GM12878 (cell line): Measurements from ENCODE around the gene INVS. TPM values are rescaled to one million over a fixed set of nuclear protein-coding genes. Genes with fewer than 3 reads are reported as not detected.
A peak's percentile ranks its signal among the peaks of the same experiment; 100 is the strongest.

ENCODE experiments used
- BACH1 ChIP-seq: fragments of 450-650 bp; IDR thresholded peaks from 2 replicates; pipeline ENCODE4 v1.6.1; 2017; ENCODE audit warnings: mild to moderate bottlenecking, borderline replicate concordance
- BCL11A ChIP-seq: IDR thresholded peaks from 2 replicates; pipeline ENCODE4 v1.6.1; 2011; ENCODE audit warnings: low read depth, low read length
- BMI1 ChIP-seq: fragments of 450-650 bp; IDR thresholded peaks from 2 replicates; pipeline ENCODE4 v1.6.1; 2016; ENCODE audit warnings: mild to moderate bottlenecking, moderate library complexity, borderline replicate concordance
- CREM ChIP-seq: IDR thresholded peaks from 2 replicates; pipeline ENCODE4 v1.6.1; 2014; ENCODE audit warnings: antibody characterized with exemption, low read depth
- E2F4 ChIP-seq: IDR thresholded peaks from 2 replicates; pipeline ENCODE4 v1.6.1; 2012; ENCODE audit warnings: low read depth, low read length, improper control_type of control experiment
- FOXM1 ChIP-seq: IDR thresholded peaks from 2 replicates; pipeline ENCODE4 v1.6.1; 2012; ENCODE audit warnings: low read depth, mild to moderate bottlenecking, inconsistent platforms, low read length, moderate library complexity
- GABPA ChIP-seq: IDR thresholded peaks from 2 replicates; pipeline ENCODE4 v1.6.1; 2014; ENCODE audit warnings: antibody characterized with exemption, low read depth, mild to moderate bottlenecking, inconsistent platforms
- HDAC2 ChIP-seq: fragments of 200-600 bp; sonication (generic); IDR thresholded peaks from 2 replicates; pipeline ENCODE4 v1.6.1; 2017
- HDGF ChIP-seq: fragments of 450-650 bp; IDR thresholded peaks from 2 replicates; pipeline ENCODE4 v1.6.1; 2016; ENCODE audit warnings: antibody characterized with exemption
- IKZF2 ChIP-seq, 2 experiments: fragments of 450-650 bp; IDR thresholded peaks; 2 replicates each; pipeline ENCODE4 v1.6.1; 2017; ENCODE audit warnings: mild to moderate bottlenecking in 2 of 2, moderate library complexity in 2 of 2
- IRF4 ChIP-seq: IDR thresholded peaks from 2 replicates; pipeline ENCODE4 v1.6.1; 2011; ENCODE audit warnings: low read depth, low read length
- JUNB ChIP-seq: IDR thresholded peaks from 2 replicates; pipeline ENCODE4 v1.6.1; 2016; ENCODE audit warnings: antibody characterized with exemption, mild to moderate bottlenecking
- MTA3 ChIP-seq: IDR thresholded peaks from 2 replicates; pipeline ENCODE4 v1.6.1; 2012; ENCODE audit warnings: low read length, inconsistent platforms, borderline replicate concordance
- NR2C2 ChIP-seq: IDR thresholded peaks from 2 replicates; pipeline ENCODE4 v1.6.1; 2011; ENCODE audit warnings: borderline replicate concordance, low read depth; ENCODE audit not compliant: control insufficient read depth, insufficient read length
- NR2F1 ChIP-seq: fragments of 450-650 bp; conservative IDR thresholded peaks from 2 replicates; pipeline ENCODE4 v1.6.1; 2017; ENCODE audit warnings: mild to moderate bottlenecking
- PAX8 ChIP-seq: fragments of 450-650 bp; IDR thresholded peaks from 2 replicates; pipeline ENCODE4 v1.6.1; 2017; ENCODE audit warnings: mild to moderate bottlenecking, moderate library complexity
- PML ChIP-seq: IDR thresholded peaks from 2 replicates; pipeline ENCODE4 v1.6.1; 2012; ENCODE audit warnings: low read length, inconsistent platforms
- POLR2AphosphoS5 ChIP-seq: IDR thresholded peaks from 2 replicates; pipeline ENCODE4 v1.6.1; 2011; ENCODE audit warnings: mild to moderate bottlenecking, low read length, inconsistent platforms
- POU2F2 ChIP-seq: IDR thresholded peaks from 3 replicates; pipeline ENCODE4 v1.6.1; 2011; ENCODE audit warnings: low read depth, mild to moderate bottlenecking, low read length, borderline replicate concordance
- RAD21 ChIP-seq: IDR thresholded peaks from 2 replicates; pipeline ENCODE4 v1.6.1; 2011; ENCODE audit warnings: mild to moderate bottlenecking, low read depth, low read length, moderate library complexity; ENCODE audit not compliant: insufficient read depth
- RB1 ChIP-seq: fragments of 450-650 bp; formaldehyde crosslinking; IDR thresholded peaks from 2 replicates; pipeline ENCODE4 v1.6.1; 2017; ENCODE audit warnings: mild to moderate bottlenecking, borderline replicate concordance
- RUNX3 ChIP-seq: IDR thresholded peaks from 2 replicates; pipeline ENCODE4 v1.6.1; 2012; ENCODE audit warnings: low read length, inconsistent platforms
- STAT1 ChIP-seq: fragments of 450-650 bp; conservative IDR thresholded peaks from 2 replicates; pipeline ENCODE4 v1.6.1; 2014; ENCODE audit warnings: antibody characterized with exemption, mild to moderate bottlenecking
- TCF3 ChIP-seq: IDR thresholded peaks from 2 replicates; pipeline ENCODE4 v1.6.1; 2012; ENCODE audit warnings: low read depth, mild to moderate bottlenecking, low read length, borderline replicate concordance; ENCODE audit not compliant: insufficient read depth
- ZNF217 ChIP-seq: fragments of 450-650 bp; IDR thresholded peaks from 2 replicates; pipeline ENCODE4 v1.6.1; 2017; ENCODE audit warnings: antibody characterized with exemption, mild to moderate bottlenecking
- polyA plus RNA-seq, 11 experiments: library from polyadenylated mRNA; depleted of rRNA in 4 of 11; unstranded in 6 of 11; stranded (reverse) in 5 of 11; fragments of >200 nt; fragmentation: Nextera tagmentation in 4 of 11; fragmentation: Illumina TruSeq in 1 of 11; extraction: Ambion mirVana in 4 of 11; extraction: Trizol in 1 of 11; gene quantifications; 1 replicate in 1 of 11; 2 replicates in 10 of 11; pipeline versions ENCODE4 v1.2.1 to v1.2.3, GENCODE V29; 2011 to 2016; ENCODE audit warnings: inconsistent platforms in 2 of 11, missing spikeins in 2 of 11, low read depth in 1 of 11
- total RNA-seq, 4 experiments: library from RNA; depleted of rRNA in 3 of 4; stranded (reverse); fragments of >200 nt in 3 of 4; fragmentation: Illumina TruSeq in 1 of 4; extraction: Trizol in 1 of 4; gene quantifications; 2 replicates each; pipeline versions ENCODE4 v1.2.1 to v1.2.3, GENCODE V29; 2013 to 2021
- TF ChIP-seq, protein P1 (sequence below): fragments of 450-650 bp; IDR thresholded peaks from 2 replicates; pipeline ENCODE4 v1.6.1; 2016; ENCODE audit warnings: mild to moderate bottlenecking
- TF ChIP-seq, protein P2 (sequence below): fragments of 450-650 bp; IDR thresholded peaks from 2 replicates; pipeline ENCODE4 v1.6.1; 2017; ENCODE audit warnings: antibody characterized with exemption, mild to moderate bottlenecking, moderate library complexity
- TF ChIP-seq, protein P3 (sequence below): IDR thresholded peaks from 2 replicates; pipeline ENCODE4 v1.6.1; 2011; ENCODE audit warnings: low read depth, low read length, improper control_type of control experiment, borderline replicate concordance

Gene INVS
- total and polyA plus RNA-seq, 10 of the 15 experiments (the other 5 are each of a cell fraction or from before 2014, with no cell fraction given), result 0.93 to 20.8 (median 13.2) TPM

DNA sequence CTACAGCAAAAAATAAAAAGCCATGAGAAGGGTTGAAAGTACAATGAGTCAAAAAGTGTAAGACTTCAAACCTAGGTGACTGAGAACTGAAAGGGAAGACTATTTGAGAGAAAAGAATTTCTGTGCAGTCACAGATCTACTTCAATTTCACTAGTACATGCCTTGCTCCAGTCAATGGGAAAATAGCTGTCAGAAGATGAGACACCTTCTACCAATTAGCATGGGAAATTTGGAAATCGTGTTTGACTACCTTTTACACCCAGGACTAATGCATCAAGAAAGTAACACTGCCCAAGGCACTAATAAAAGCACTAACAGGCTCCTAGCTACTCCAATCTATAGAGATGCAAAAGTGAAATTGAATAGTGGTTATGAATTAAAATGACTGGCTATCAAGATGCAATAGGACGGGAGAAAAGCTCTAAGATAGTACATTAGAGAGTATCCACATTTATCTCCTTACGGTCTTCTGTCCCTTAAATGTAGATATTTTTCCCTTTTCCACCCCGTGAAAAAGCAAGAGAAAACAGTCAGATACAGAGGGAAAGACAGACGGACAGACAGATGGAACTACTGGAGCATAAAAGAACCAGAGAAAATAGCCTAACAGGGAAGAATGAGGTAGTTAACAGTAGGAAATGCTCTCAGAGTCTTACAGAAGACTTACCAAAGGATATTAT, 15.5 kb upstream of the INVS start (continued):
- TF ChIP-seq POU2F2 (no peak), IRF4 (peak; percentile 80; the same call in 1 of the 2 replicates), RB1 (no peak), NR2F1 (no peak), RAD21 (0 out of 2 replicates have a peak, but pooled peaks have one; percentile 9), HDAC2 (no peak), PAX8 (0 out of 2 replicates have a peak, but pooled peaks have one; percentile 14), MTA3 (peak; percentile 29; the same call in 1 of the 2 replicates), E2F4 (no peak), RUNX3 (peak; percentile 42; the same call in 1 of the 2 replicates), FOXM1 (peak; percentile 10; the same call in 1 of the 2 replicates), STAT1 (no peak), BCL11A (peak; percentile 38; the same call in 1 of the 2 replicates), PML (no peak; the same call in 1 of the 2 replicates), JUNB (peak; percentile 90), IKZF2 (IDR thresholded peaks at IDR 0.05) (peak; percentile 54 to 57; a peak in 2 of 4 replicates), GABPA (no peak), HDGF (no peak), POLR2AphosphoS5 (0 out of 2 replicates have a peak, but pooled peaks have one; percentile 31), CREM (peak; percentile 46; the same call in 1 of the 2 replicates), BMI1 (no peak), NR2C2 (no peak), TCF3 (0 out of 2 replicates have a peak, but pooled peaks have one; percentile 11), BACH1 (no peak), ZNF217 (no peak)
- TF ChIP-seq, protein P1, sequence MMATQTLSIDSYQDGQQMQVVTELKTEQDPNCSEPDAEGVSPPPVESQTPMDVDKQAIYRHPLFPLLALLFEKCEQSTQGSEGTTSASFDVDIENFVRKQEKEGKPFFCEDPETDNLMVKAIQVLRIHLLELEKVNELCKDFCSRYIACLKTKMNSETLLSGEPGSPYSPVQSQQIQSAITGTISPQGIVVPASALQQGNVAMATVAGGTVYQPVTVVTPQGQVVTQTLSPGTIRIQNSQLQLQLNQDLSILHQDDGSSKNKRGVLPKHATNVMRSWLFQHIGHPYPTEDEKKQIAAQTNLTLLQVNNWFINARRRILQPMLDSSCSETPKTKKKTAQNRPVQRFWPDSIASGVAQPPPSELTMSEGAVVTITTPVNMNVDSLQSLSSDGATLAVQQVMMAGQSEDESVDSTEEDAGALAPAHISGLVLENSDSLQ, result 0 out of 2 replicates have a peak, but pooled peaks have one; percentile 33
- TF ChIP-seq, protein P2, sequence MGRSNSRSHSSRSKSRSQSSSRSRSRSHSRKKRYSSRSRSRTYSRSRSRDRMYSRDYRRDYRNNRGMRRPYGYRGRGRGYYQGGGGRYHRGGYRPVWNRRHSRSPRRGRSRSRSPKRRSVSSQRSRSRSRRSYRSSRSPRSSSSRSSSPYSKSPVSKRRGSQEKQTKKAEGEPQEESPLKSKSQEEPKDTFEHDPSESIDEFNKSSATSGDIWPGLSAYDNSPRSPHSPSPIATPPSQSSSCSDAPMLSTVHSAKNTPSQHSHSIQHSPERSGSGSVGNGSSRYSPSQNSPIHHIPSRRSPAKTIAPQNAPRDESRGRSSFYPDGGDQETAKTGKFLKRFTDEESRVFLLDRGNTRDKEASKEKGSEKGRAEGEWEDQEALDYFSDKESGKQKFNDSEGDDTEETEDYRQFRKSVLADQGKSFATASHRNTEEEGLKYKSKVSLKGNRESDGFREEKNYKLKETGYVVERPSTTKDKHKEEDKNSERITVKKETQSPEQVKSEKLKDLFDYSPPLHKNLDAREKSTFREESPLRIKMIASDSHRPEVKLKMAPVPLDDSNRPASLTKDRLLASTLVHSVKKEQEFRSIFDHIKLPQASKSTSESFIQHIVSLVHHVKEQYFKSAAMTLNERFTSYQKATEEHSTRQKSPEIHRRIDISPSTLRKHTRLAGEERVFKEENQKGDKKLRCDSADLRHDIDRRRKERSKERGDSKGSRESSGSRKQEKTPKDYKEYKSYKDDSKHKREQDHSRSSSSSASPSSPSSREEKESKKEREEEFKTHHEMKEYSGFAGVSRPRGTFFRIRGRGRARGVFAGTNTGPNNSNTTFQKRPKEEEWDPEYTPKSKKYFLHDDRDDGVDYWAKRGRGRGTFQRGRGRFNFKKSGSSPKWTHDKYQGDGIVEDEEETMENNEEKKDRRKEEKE, result no peak
- TF ChIP-seq, protein P3, sequence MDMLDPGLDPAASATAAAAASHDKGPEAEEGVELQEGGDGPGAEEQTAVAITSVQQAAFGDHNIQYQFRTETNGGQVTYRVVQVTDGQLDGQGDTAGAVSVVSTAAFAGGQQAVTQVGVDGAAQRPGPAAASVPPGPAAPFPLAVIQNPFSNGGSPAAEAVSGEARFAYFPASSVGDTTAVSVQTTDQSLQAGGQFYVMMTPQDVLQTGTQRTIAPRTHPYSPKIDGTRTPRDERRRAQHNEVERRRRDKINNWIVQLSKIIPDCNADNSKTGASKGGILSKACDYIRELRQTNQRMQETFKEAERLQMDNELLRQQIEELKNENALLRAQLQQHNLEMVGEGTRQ, result no peak
